Colonic mucosa (tissue), 4 donors: ENCODE measurements around the gene BTRC. TPM values are rescaled to one million over a fixed set of nuclear protein-coding genes. Genes with fewer than 3 reads are reported as not detected.

Experiments
- DNase-seq: peaks from one replicate; pipeline ENCODE4 v3.0.0-alpha.2; 2020
- H3K27ac ChIP-seq: fragments of 200-600 bp; one replicate; pipeline ENCODE4 v1.8.0; 2021
- H3K27me3 ChIP-seq: fragments of 200-600 bp; one replicate; pipeline ENCODE4 v1.8.0; 2021
- H3K36me3 ChIP-seq: fragments of 200-600 bp; one replicate; pipeline ENCODE4 v1.8.0; 2021
- H3K4me1 ChIP-seq: fragments of 200-600 bp; one replicate; pipeline ENCODE4 v1.8.0; 2021; ENCODE audit warnings: mild to moderate bottlenecking
- H3K4me3 ChIP-seq: fragments of 200-600 bp; one replicate; pipeline ENCODE4 v1.8.0; 2021
- H3K9ac ChIP-seq, 2 donors: one replicate each; pipeline ENCODE4 v1.7.0; 2013; ENCODE audit warnings: control low read depth in 2 of 2, low read depth in 2 of 2, low read length in 2 of 2
- H3K9me3 ChIP-seq: fragments of 200-600 bp; one replicate; pipeline ENCODE4 v1.8.0; 2021
- CTCF ChIP-seq: fragments of 200-600 bp; IDR thresholded peaks from one replicate; pipeline ENCODE4 v1.8.0; 2022; ENCODE audit warnings: antibody characterized with exemption, mild to moderate bottlenecking
- intact Hi-C: fragments of 100-400 bp; cut with DNase I; formaldehyde crosslinking; loops from one replicate; pipeline ENCODE4 v1.14.1; 2022
- total RNA-seq, 2 donors: library from RNA; stranded (reverse); fragmentation: NEBNext Ultra II Directional in 1 of 2; extraction: Animal tissue kit (Norgen Biotek cat#: 25700) in 1 of 2; gene quantifications; one replicate each; pipeline ENCODE4 v1.2.1, GENCODE V29; 2021
- donor health status: healthy.
- donor health status: DM: no; HTN: no; CAD: no.
- donor health status: DM: no; HTN: no; CAD: no.

BTRC gene
- total RNA-seq, 2 donors from 2014 or later: 9.9 to 10.5 TPM

GRCh38 chr10:101558204-101558603 is 204.2 kb downstream of the BTRC start:
- no peaks in the 10 kb centered on the region for H3K4me1 ChIP-seq
- no peaks in the 10 kb centered on the region for H3K36me3 ChIP-seq
- DNase-seq: no peak
- H3K9ac ChIP-seq: no peak overlapping the region
- no peaks in the 10 kb centered on the region for H3K9me3 ChIP-seq
- TF ChIP-seq CTCF: no peak
- H3K27ac ChIP-seq: no peak overlapping the region
- no peak overlapping the region for H3K4me3 ChIP-seq
- intact Hi-C loops: no loop called here
- H3K27me3 ChIP-seq: no peaks in the 10 kb centered on the region

GRCh38 chr10:101558671-101559595 is 205.0 kb downstream of the BTRC start:
- H3K9ac ChIP-seq: no peak overlapping the region
- no peaks in the 10 kb centered on the region for H3K36me3 ChIP-seq
- TF ChIP-seq CTCF: no peak
- no peaks in the 10 kb centered on the region for H3K4me1 ChIP-seq
- H3K9me3 ChIP-seq: no peaks in the 10 kb centered on the region
- no peak overlapping the region for H3K27ac ChIP-seq
- DNase-seq: no peak
- no peak overlapping the region for H3K4me3 ChIP-seq
- intact Hi-C loops: no loop called here
- no peaks in the 10 kb centered on the region for H3K27me3 ChIP-seq

GRCh38 chr10:101559596-101560297 is 205.8 kb downstream of the BTRC start:
- Histone ChIP-seq H3K4me3 (no peak overlapping the region), H3K4me1 (no peaks in the 10 kb centered on the region), H3K36me3 (no peaks in the 10 kb centered on the region), H3K9ac (no peak overlapping the region), H3K9me3 (no peaks in the 10 kb centered on the region), H3K27me3 (peaks cover 6% of the 10 kb centered on the region), H3K27ac (no peak overlapping the region)
- TF ChIP-seq CTCF: no peak
- intact Hi-C loops: loop anchor here (10.0 kb wide), 1 partner anchor 115 kb away; no protein-coding TSS in a partner anchor
- DNase-seq: no peak

GRCh38 chr10:101560298-101561067 is 206.5 kb downstream of the BTRC start:
- no peak for TF ChIP-seq CTCF
- Histone ChIP-seq H3K36me3 (no peaks in the 10 kb centered on the region), H3K9ac (no peak overlapping the region), H3K4me1 (no peaks in the 10 kb centered on the region), H3K27ac (no peak overlapping the region), H3K27me3 (peaks cover 13% of the 10 kb centered on the region), H3K9me3 (no peaks in the 10 kb centered on the region), H3K4me3 (no peak overlapping the region)
- DNase-seq: no peak
- intact Hi-C loops: loop anchor here (10.0 kb wide), 1 partner anchor 116 kb away; no protein-coding TSS in a partner anchor
